ENCODE data around the gene UMODL1.
A peak's percentile ranks its signal among the peaks of the same experiment; 100 is the strongest.
"Not testable (repeated sequence)": the region's sequence is repeated elsewhere in the genome, so short reads cannot be mapped to it uniquely, and the experiment has no call there.

Gene UMODL1

GRCh38 chr21:42061195-42061985 lies 9.7 kb upstream of the UMODL1 start:
- peak; percentile 47 for DNase-seq

GRCh38 chr21:42061986-42062235 lies 9.2 kb upstream of the UMODL1 start:
- DNase-seq, result no peak

- peak; percentile 80 for DNase-seq
Measured at GRCh38 chr21:42062236-42063022, 8.7 kb upstream of the UMODL1 start.

- peak; percentile 9 for DNase-seq
Measured at GRCh38 chr21:42063191-42063570, 7.9 kb upstream of the UMODL1 start.

GRCh38 chr21:42063571-42064521 lies 7.3 kb upstream of the UMODL1 start:
- DNase-seq, result peak; percentile 74

- DNase-seq, result no peak
Measured at GRCh38 chr21:42066521-42066920, 4.6 kb upstream of the UMODL1 start.

- no peak for DNase-seq
Measured at GRCh38 chr21:42067531-42068255, 3.4 kb upstream of the UMODL1 start.

- DNase-seq, result no peak
Measured at GRCh38 chr21:42068256-42068545, 2.9 kb upstream of the UMODL1 start.

- no peak for DNase-seq
Measured at GRCh38 chr21:42068592-42068991, 2.5 kb upstream of the UMODL1 start.

- DNase-seq, result no peak
Measured at GRCh38 chr21:42069327-42069726, 1.8 kb upstream of the UMODL1 start.

GRCh38 chr21:42069843-42070242 lies 1.3 kb upstream of the UMODL1 start:
- no peak for DNase-seq

GRCh38 chr21:42073145-42074099 lies 2.3 kb downstream of the UMODL1 start:
- no peak for DNase-seq

- no peak for DNase-seq
Measured at GRCh38 chr21:42075686-42076471, 4.8 kb downstream of the UMODL1 start.

GRCh38 chr21:42077685-42078238 lies 6.6 kb downstream of the UMODL1 start:
- not testable (repeated sequence) for DNase-seq

GRCh38 chr21:42078247-42079007 lies 7.3 kb downstream of the UMODL1 start:
- not testable (repeated sequence) for DNase-seq

- DNase-seq, result no peak
Measured at GRCh38 chr21:42079008-42079938, 8.2 kb downstream of the UMODL1 start.

- no peak for DNase-seq
Measured at GRCh38 chr21:42079939-42080787, 9.0 kb downstream of the UMODL1 start.

- DNase-seq, result no peak
Measured at GRCh38 chr21:42080788-42081083, 9.6 kb downstream of the UMODL1 start.

Data from activated CD4-positive, alpha-beta T cell treated with anti-CD3 and anti-CD28 coated beads for 48 hours (primary cell).